GM10266 (cell line): ENCODE results near the gene ELOVL3.

Source experiments
- DNase-seq: peaks from one replicate; pipeline ENCODE4 v3.0.0; 2012; ENCODE audit errors: extremely low spot score
- CTCF ChIP-seq: IDR thresholded peaks from 2 replicates; pipeline ENCODE4 v1.5.1; 2012; ENCODE audit warnings: mild to moderate bottlenecking, low read depth; ENCODE audit not compliant: control insufficient read depth, insufficient read depth; ENCODE audit errors: missing control alignments

Gene ELOVL3

DNA sequence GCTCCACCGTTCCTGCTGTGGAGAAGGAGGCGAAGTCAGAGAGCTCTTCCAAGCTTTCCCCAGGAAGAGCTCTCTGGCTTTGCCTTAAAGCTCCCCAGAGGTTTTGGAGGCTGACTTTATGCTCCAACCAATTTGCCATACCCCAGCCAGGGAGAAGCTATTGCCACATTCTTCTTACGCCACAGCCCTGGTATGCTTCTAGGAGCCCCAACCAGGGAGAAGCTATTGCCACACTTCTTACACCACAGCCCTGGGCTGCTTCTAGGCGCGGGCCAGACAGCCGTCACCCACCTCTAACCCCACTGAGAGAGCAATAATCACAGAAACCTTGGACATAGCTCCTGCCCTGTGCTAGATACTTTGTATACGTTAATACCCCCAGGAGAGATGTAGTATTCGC, 951 bp downstream of the ELOVL3 start:
- no peak for DNase-seq
- no peak for TF ChIP-seq CTCF

DNA sequence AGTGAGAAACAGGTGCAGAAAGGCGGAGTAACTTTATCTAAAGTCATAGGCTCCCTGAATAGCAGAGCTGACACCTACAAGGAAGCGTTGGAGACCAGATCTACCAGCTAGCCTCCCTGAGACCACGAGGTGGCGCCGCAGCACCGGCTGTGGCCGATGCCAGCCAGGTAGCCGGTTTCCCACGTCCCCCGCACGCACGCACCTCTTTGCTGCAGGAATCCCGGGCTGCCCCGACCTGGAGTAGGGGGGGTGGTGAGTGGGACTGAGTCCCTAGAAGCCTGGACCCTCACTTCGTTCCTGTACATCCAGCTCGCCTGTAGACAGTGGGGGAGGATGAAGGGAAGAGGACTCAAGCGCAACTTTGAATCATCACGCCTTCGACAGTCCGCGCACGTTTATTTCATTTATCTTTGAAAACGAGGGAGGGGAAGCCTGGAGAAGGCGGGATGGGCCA, 3.7 kb downstream of the ELOVL3 start:
- peak; percentile 90 for DNase-seq
- TF ChIP-seq CTCF, result peak; percentile 99

DNA sequence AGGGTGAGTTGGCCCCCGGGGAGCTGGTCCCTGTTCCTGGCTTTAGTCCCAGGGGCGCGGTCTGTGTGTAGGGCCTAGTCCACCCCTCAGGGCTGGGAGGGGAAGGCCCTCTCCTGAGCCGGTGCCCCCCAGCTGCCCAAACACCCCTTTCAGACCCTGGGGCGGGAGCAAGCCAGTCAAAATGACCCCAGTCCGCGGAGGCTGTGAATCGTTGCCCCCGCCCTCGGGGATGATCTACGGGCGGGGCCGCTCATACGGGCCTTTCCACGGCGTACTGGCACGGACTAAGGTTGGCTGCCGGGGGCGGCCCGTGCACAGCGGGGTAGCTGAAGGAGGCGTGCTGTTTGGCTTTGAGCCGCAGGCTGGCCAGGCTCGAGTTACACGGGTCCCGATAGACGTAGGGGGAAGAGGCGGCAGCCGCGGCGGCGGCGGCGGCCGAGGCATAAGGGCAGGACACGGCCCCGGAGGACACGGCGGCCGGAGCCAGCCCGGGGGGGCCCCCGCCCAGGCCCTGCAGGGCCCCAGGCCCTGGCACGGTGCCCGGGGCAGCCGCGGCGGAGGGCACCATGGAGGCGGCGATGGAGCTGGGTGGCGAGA, 4.3 kb downstream of the ELOVL3 start:
- no peak for DNase-seq
- no peak for TF ChIP-seq CTCF

DNA sequence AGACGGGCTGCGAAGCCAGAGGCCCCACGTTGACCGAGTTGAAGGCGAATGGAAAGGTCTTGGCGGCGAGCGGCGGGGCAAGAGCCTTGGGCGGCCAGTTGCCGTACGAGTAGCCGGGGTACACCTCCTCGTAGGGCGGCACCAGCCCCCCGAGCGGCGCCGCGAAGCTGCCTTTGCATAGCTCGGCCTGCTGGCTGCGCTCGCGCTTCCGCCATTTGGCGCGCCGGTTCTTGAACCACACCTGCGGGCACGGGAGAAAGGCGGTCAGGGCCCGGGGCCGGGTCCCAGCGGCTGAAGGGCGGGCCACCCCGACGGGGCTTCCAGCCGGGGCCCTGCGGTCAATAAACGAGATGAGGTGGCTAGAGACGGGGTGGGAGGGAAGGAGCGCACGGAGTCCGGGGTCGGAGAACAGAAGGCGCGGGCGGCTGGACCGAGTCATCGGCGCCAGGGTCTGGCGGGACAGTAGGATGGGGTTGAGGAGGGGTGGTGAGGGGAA, 4.8 kb downstream of the ELOVL3 start:
- TF ChIP-seq CTCF, result peak; percentile 66
- peak; percentile 76 for DNase-seq

DNA sequence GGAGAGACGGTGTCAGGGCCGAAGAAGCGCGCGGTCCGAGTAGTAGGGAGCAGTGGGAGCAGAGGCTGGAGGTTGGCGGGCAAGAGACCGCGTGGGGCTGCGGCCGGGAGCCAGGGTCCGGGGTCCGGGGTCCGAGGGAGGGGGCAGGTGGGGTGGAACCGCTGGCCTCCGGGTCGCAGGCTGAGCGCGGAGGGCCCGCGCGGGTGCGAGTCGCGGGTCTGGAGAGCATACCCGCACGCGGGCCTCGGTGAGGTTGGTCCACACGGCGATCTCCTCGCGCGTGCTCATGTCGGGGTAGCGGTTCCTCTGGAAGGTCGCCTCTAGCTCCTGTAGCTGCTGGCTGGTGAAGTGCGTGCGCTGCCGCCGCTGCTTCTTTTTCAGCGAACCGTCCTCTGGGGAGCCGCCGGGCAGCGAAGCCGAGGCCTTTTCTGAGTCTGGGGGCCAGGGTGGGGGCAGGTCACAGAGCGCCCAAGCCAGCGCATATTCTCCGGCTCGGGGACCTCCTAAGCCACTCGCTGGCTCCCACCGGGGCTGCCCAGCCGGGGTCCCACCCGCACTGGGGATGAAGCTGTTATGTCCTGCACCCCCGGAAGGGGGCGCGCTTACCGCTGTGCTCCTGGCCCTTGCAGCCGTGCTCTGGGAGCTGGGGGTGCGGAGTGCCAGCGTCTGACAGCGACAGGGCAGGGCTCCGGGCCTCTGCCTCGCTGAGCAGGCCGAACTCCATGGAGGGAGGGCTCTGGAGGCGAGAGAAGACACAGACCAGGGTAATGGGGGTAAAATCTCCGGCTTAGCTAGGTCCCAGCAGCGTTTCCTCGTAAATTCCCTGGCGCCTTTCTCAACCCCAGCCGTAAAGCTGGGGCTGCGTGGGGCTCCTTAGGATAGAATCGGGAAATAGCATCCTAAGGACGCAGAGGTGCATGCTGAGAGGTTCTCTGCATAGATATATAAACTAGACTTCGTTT, 5.5 kb downstream of the ELOVL3 start:
- DNase-seq, result peak; percentile 88

GRCh38 chr10:102233997-102234396, 7.9 kb downstream of the ELOVL3 start:
- no peak for DNase-seq
- TF ChIP-seq CTCF, result no peak

More for the DNA sequence above, 5.5 kb downstream of the ELOVL3 start:
- peak; percentile 86 for TF ChIP-seq CTCF
